H9 (cell line): ENCODE data around the gene CASP5. TPM values are rescaled to one million over a fixed set of nuclear protein-coding genes. Genes with fewer than 3 reads are reported as not detected.

Experiments used
- DNase-seq: peaks from one replicate; pipeline ENCODE4 v3.0.0-alpha.2; 2017
- H2AFZ ChIP-seq: one replicate; pipeline ENCODE4 v1.6.1; 2013; ENCODE audit warnings: mild to moderate bottlenecking, low read length, control low read depth, moderate library complexity
- H2AK5ac ChIP-seq: 2 replicates; pipeline ENCODE4 v1.6.1; 2013; ENCODE audit warnings: low read length, control low read depth, mixed read lengths; ENCODE audit not compliant: insufficient read length
- H2BK120ac ChIP-seq: one replicate; pipeline ENCODE4 v1.6.1; 2013; ENCODE audit warnings: low read depth, mild to moderate bottlenecking, low read length, control low read depth, inconsistent platforms; ENCODE audit not compliant: poor library complexity, severe bottlenecking
- H2BK12ac ChIP-seq: 2 replicates; pipeline ENCODE4 v1.6.1; 2013; ENCODE audit warnings: low read length, control low read depth, mixed read lengths, low read depth; ENCODE audit not compliant: insufficient read length
- H2BK15ac ChIP-seq: 2 replicates; pipeline ENCODE4 v1.6.1; 2013; ENCODE audit warnings: low read depth, low read length, control low read depth
- H2BK20ac ChIP-seq: one replicate; pipeline ENCODE4 v1.6.1; 2013; ENCODE audit warnings: low read depth, mild to moderate bottlenecking, low read length, control low read depth, inconsistent platforms; ENCODE audit not compliant: poor library complexity, severe bottlenecking
- H2BK5ac ChIP-seq: 2 replicates; pipeline ENCODE4 v1.6.1; 2013; ENCODE audit warnings: low read length, control low read depth, mixed read lengths; ENCODE audit not compliant: insufficient read length
- H3K14ac ChIP-seq: 2 replicates; pipeline ENCODE4 v1.6.1; 2013; ENCODE audit warnings: low read length, control low read depth; ENCODE audit not compliant: insufficient read depth
- H3K18ac ChIP-seq: 2 replicates; pipeline ENCODE4 v1.6.1; 2013; ENCODE audit warnings: low read depth, mild to moderate bottlenecking, mixed read lengths, low read length, control low read depth; ENCODE audit not compliant: insufficient read length
- H3K23ac ChIP-seq: 2 replicates; pipeline ENCODE4 v1.6.1; 2013; ENCODE audit warnings: low read length, control low read depth, mixed read lengths, low read depth; ENCODE audit not compliant: insufficient read length
- H3K23me2 ChIP-seq: 2 replicates; pipeline ENCODE4 v1.6.1; 2013; ENCODE audit warnings: low read depth, mild to moderate bottlenecking, mixed read lengths, low read length, control low read depth; ENCODE audit not compliant: insufficient read length, poor library complexity, severe bottlenecking
- H3K27ac ChIP-seq: 2 replicates; pipeline ENCODE4 v1.5.1; 2013; ENCODE audit warnings: low read length, control low read depth, mixed read lengths, low read depth; ENCODE audit not compliant: insufficient read length
- H3K27me3 ChIP-seq: 2 replicates; pipeline ENCODE4 v1.6.1; 2013; ENCODE audit warnings: low read length, control low read depth, inconsistent platforms; ENCODE audit not compliant: insufficient read depth
- H3K4ac ChIP-seq: 2 replicates; pipeline ENCODE4 v1.6.1; 2013; ENCODE audit warnings: low read depth, mild to moderate bottlenecking, control low read depth, inconsistent platforms, low read length, moderate library complexity
- H3K4me1 ChIP-seq: 2 replicates; pipeline ENCODE4 v1.6.1; 2013; ENCODE audit warnings: low read length, control low read depth, inconsistent platforms; ENCODE audit not compliant: insufficient read depth
- H3K4me2 ChIP-seq: 2 replicates; pipeline ENCODE4 v1.6.1; 2013; ENCODE audit warnings: low read length, control low read depth, mixed read lengths; ENCODE audit not compliant: insufficient read length, insufficient read depth
- H3K56ac ChIP-seq: 2 replicates; pipeline ENCODE4 v1.6.1; 2013; ENCODE audit warnings: low read depth, mild to moderate bottlenecking, mixed read lengths, low read length, control low read depth; ENCODE audit not compliant: insufficient read length
- H3K79me1 ChIP-seq: 2 replicates; pipeline ENCODE4 v1.6.1; 2013; ENCODE audit warnings: low read depth, mild to moderate bottlenecking, moderate library complexity, low read length, control low read depth, inconsistent platforms; ENCODE audit not compliant: insufficient read depth, poor library complexity, severe bottlenecking
- H3K79me2 ChIP-seq: 2 replicates; pipeline ENCODE4 v1.6.1; 2013; ENCODE audit warnings: low read length, control low read depth, inconsistent platforms; ENCODE audit not compliant: insufficient read depth
- H3K9ac ChIP-seq: 2 replicates; pipeline ENCODE4 v1.6.1; 2013; ENCODE audit warnings: low read length, control low read depth, mixed read lengths; ENCODE audit not compliant: insufficient read length; ENCODE audit errors: extremely low read depth
- H3K9me3 ChIP-seq: one replicate; pipeline ENCODE4 v1.6.1; 2013; ENCODE audit warnings: low read depth, low read length, inconsistent platforms; ENCODE audit not compliant: control insufficient read depth
- H3T11ph ChIP-seq: one replicate; pipeline ENCODE4 v1.6.1; 2013; ENCODE audit warnings: mild to moderate bottlenecking, low read length, control low read depth, inconsistent platforms
- H4K20me1 ChIP-seq: one replicate; pipeline ENCODE4 v1.6.1; 2013; ENCODE audit not compliant: control insufficient read depth, insufficient read length, insufficient read depth
- H4K5ac ChIP-seq: 2 replicates; pipeline ENCODE4 v1.6.1; 2013; ENCODE audit warnings: low read depth, mild to moderate bottlenecking, mixed read lengths, low read length, control low read depth; ENCODE audit not compliant: insufficient read length
- H4K8ac ChIP-seq: replicated peaks from 2 replicates; pipeline ENCODE4 v1.6.1; 2013; ENCODE audit warnings: low read length, control low read depth, mixed read lengths, low read depth; ENCODE audit not compliant: insufficient read length
- H4K91ac ChIP-seq: 2 replicates; pipeline ENCODE4 v1.6.1; 2013; ENCODE audit warnings: low read depth, mild to moderate bottlenecking, moderate library complexity, mixed read lengths, low read length, control low read depth; ENCODE audit not compliant: insufficient read length
- H3K27ac Mint-ChIP-seq, 3 experiments: 2 replicates in 2 of 3; 3 replicates in 1 of 3; pipeline ENCODE4 v1.8.0; 2020 to 2021; ENCODE audit warnings: mixed read lengths in 3 of 3, mild to moderate bottlenecking in 1 of 3, moderate library complexity in 1 of 3
- H3K27me3 Mint-ChIP-seq: 2 replicates; pipeline ENCODE4 v1.8.0; 2021; ENCODE audit warnings: low read depth, mild to moderate bottlenecking, moderate library complexity, mixed read lengths
- H3K36me3 Mint-ChIP-seq, 3 experiments: 2 replicates in 2 of 3; 3 replicates in 1 of 3; pipeline ENCODE4 v1.8.0; 2020 to 2021; ENCODE audit warnings: low read depth in 3 of 3, mixed read lengths in 3 of 3; ENCODE audit not compliant: insufficient read depth in 1 of 3
- H3K4me1 Mint-ChIP-seq, 2 experiments: 2 replicates each; pipeline ENCODE4 v1.8.0; 2020; ENCODE audit warnings: mixed read lengths in 2 of 2
- H3K4me3 Mint-ChIP-seq, 2 experiments: 2 replicates in 1 of 2; 3 replicates in 1 of 2; pipeline ENCODE4 v1.8.0; 2020 to 2021; ENCODE audit warnings: mild to moderate bottlenecking in 2 of 2, mixed read lengths in 2 of 2, moderate library complexity in 1 of 2
- H3K9me3 Mint-ChIP-seq, 2 experiments: 2 replicates in 1 of 2; 3 replicates in 1 of 2; pipeline ENCODE4 v1.8.0; 2020; ENCODE audit warnings: mild to moderate bottlenecking in 2 of 2, mixed read lengths in 2 of 2, moderate library complexity in 1 of 2
- WGBS: extraction: QIAGEN DNeasy Blood & Tissue Kit; methylation state at CpG from one replicate; pipeline ENCODE4 v1.1.7; 2013; ENCODE audit warnings: missing lambda C conversion rate, low lambda C conversion rate, mixed read lengths; ENCODE audit not compliant: insufficient read length; ENCODE audit errors: extremely low coverage; 5-methylcytosine and 5-hydroxymethylcytosine counted together
- total RNA-seq: library from RNA; stranded (reverse); gene quantifications from 2 replicates; pipeline ENCODE4 v1.2.1, GENCODE V29; 2021
- TF ChIP-seq, protein P1 (sequence below): fragments of 200-600 bp; sonication (generic); conservative IDR thresholded peaks from 3 replicates; pipeline ENCODE4 v1.8.0; 2021; ENCODE audit warnings: antibody characterized with exemption, mild to moderate bottlenecking

CASP5 gene
- total RNA-seq, 1 experiment from 2014 or later, result not detected

DNA sequence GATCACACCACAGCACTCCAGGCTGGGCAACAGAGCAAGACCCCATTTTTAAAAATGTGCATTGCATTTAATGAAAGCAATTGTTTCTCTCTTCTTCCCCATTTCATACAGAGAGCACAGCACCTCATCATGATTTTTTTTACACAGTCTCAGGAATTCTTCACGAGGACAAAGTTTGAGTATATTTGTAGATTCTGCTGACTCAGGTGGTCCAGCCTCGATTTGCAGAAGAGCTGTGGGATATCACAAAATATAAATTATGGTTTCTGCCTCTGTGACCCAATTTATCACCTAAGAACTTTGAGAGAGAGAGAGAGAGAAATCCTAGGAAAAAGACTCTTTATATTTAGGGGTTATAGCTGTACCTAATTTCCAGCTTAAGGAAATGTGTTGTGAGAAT is 19.8 kb downstream of the CASP5 start:
- no CpG with 5 or more reads among the region's 2 CpGs for WGBS
- H3K27ac Mint-ChIP-seq, result no peak overlapping the region; a peak in 1 of 7 replicates
- 0 out of 4 replicates have a peak, but pooled peaks cover 0 to 3% of the 10 kb centered on the region in 2 experiments for H3K4me1 Mint-ChIP-seq

More for the DNA sequence above, 19.8 kb downstream of the CASP5 start:
- Histone ChIP-seq H2AK5ac (no peak overlapping the region), H2BK20ac (no peak overlapping the region), H2AFZ (no peak overlapping the region), H2BK12ac (no peak overlapping the region), H3K27me3 (no peaks in the 10 kb centered on the region), H3K4ac (no peak overlapping the region), H4K20me1 (no peaks in the 10 kb centered on the region), H3K4me1 (0 out of 2 replicates have a peak, but pooled peaks cover 2% of the 10 kb centered on the region), H3K23me2 (no peaks in the 10 kb centered on the region), H2BK5ac (no peak overlapping the region), H3K56ac (no peak overlapping the region), H3K27ac (no peak overlapping the region), H4K5ac (no peak overlapping the region), H2BK15ac (no peak overlapping the region), H3K23ac (no peak overlapping the region), H2BK120ac (no peak overlapping the region), H3K79me2 (no peaks in the 10 kb centered on the region), H4K91ac (no peak overlapping the region), H3K9me3 (no peaks in the 10 kb centered on the region), H3K14ac (no peak overlapping the region), H4K8ac (no peak overlapping the region), H3K18ac (no peak overlapping the region), H3K79me1 (no peaks in the 10 kb centered on the region), H3K4me2 (no peak overlapping the region), H3K9ac (no peak overlapping the region), H3T11ph (no peak overlapping the region)
- DNase-seq, result no peak
- Mint-ChIP-seq H3K36me3 (peaks cover 0 to 2% (median 0%) of the 10 kb centered on the region in 3 experiments; a peak in 3 of 7 replicates), H3K9me3 (no peaks in the 10 kb centered on the region; a peak in 2 of 5 replicates), H3K27me3 (no peaks in the 10 kb centered on the region), H3K4me3 (no peak overlapping the region)
- TF ChIP-seq, protein P1, sequence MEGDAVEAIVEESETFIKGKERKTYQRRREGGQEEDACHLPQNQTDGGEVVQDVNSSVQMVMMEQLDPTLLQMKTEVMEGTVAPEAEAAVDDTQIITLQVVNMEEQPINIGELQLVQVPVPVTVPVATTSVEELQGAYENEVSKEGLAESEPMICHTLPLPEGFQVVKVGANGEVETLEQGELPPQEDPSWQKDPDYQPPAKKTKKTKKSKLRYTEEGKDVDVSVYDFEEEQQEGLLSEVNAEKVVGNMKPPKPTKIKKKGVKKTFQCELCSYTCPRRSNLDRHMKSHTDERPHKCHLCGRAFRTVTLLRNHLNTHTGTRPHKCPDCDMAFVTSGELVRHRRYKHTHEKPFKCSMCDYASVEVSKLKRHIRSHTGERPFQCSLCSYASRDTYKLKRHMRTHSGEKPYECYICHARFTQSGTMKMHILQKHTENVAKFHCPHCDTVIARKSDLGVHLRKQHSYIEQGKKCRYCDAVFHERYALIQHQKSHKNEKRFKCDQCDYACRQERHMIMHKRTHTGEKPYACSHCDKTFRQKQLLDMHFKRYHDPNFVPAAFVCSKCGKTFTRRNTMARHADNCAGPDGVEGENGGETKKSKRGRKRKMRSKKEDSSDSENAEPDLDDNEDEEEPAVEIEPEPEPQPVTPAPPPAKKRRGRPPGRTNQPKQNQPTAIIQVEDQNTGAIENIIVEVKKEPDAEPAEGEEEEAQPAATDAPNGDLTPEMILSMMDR, result no peak
